ENCODE data around the gene PLK5.

PLK5 gene

DNA sequence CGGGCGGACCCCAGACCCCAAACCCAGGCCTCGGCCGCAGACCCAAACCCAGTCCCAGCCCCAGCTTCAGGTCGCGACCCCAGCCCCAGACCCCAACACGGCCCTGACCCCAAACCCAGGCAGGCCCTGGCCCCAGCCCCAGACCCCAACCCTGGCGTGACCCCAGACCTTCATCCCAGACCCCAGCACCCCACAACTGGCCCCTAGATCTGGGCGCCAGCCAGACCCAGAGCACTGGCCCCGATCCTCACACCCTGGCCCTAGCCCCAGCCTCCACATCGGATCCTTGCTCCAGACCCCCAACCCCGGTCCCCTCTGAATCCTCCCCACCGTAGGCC lies 61.3 kb downstream of the PLK5 start:
- H3K27me3 ChIP-seq: no peaks in the 10 kb centered on the region
- H3K4me1 ChIP-seq: peaks cover under 1% of the 10 kb centered on the region; the same call in 1 of the 2 replicates
- TF ChIP-seq, protein P1, sequence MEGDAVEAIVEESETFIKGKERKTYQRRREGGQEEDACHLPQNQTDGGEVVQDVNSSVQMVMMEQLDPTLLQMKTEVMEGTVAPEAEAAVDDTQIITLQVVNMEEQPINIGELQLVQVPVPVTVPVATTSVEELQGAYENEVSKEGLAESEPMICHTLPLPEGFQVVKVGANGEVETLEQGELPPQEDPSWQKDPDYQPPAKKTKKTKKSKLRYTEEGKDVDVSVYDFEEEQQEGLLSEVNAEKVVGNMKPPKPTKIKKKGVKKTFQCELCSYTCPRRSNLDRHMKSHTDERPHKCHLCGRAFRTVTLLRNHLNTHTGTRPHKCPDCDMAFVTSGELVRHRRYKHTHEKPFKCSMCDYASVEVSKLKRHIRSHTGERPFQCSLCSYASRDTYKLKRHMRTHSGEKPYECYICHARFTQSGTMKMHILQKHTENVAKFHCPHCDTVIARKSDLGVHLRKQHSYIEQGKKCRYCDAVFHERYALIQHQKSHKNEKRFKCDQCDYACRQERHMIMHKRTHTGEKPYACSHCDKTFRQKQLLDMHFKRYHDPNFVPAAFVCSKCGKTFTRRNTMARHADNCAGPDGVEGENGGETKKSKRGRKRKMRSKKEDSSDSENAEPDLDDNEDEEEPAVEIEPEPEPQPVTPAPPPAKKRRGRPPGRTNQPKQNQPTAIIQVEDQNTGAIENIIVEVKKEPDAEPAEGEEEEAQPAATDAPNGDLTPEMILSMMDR (IDR thresholded peaks at IDR 0.05; ENCODE audit: low read depth, low read length): no peak
- H3K4me3 ChIP-seq (ENCODE audit: low read depth, low read length): no peak overlapping the region
- H3K9me3 ChIP-seq: no peaks in the 10 kb centered on the region
- no peak for DNase-seq
- peaks cover 63% of the 10 kb centered on the region for H3K36me3 ChIP-seq

Data from BE2C (cell line).